SIG-M5 treated with dmso at 0.1 percent for 504 hours (cell line): ENCODE data around the gene MED8.

ENCODE experiments used
- DNase-seq: peaks from one replicate; lab custom pipeline; 2025; ENCODE audit not compliant: unreplicated experiment; lab: John Stamatoyannopoulos, UW

The MED8 gene

GRCh38 chr1:43363283-43363934, 26.2 kb downstream of the MED8 start:
- DNase-seq = no peak

GRCh38 chr1:43360616-43361015, 29.0 kb downstream of the MED8 start:
- DNase-seq = no peak

GRCh38 chr1:43359696-43360095, 29.9 kb downstream of the MED8 start:
- DNase-seq = no peak

- DNase-seq = peak; percentile 97
These were observed 30.6 kb downstream of the MED8 start, which contains the start of gene CDC20 for GRCh38 chr1:43358746-43359693. TSS of gene CDC20 (plus strand) at chr1:43358981. CDS start at chr1:43359216, 235 bp downstream.

- DNase-seq = peak; percentile 60
These were observed 31.4 kb downstream of the MED8 start for GRCh38 chr1:43358121-43358745.

GRCh38 chr1:43357251-43357650, 32.3 kb downstream of the MED8 start:
- no peak for DNase-seq

GRCh38 chr1:43354936-43355335, 34.7 kb downstream of the MED8 start:
- DNase-seq = no peak

- DNase-seq = no peak
These were observed 35.1 kb downstream of the MED8 start for GRCh38 chr1:43354471-43354870.

GRCh38 chr1:43352881-43353280, 36.7 kb downstream of the MED8 start:
- no peak for DNase-seq

GRCh38 chr1:43352351-43352705, 37.3 kb downstream of the MED8 start:
- no peak for DNase-seq

- DNase-seq = no peak
These were observed 37.9 kb downstream of the MED8 start for GRCh38 chr1:43351421-43352350.

- no peak for DNase-seq
These were observed 38.6 kb downstream of the MED8 start for GRCh38 chr1:43350976-43351375.

GRCh38 chr1:43349594-43350306, 39.9 kb downstream of the MED8 start:
- no peak for DNase-seq

- DNase-seq = no peak
These were observed 40.6 kb downstream of the MED8 start for GRCh38 chr1:43348809-43349593.

- no peak for DNase-seq
These were observed 41.2 kb downstream of the MED8 start for GRCh38 chr1:43348343-43348808.

GRCh38 chr1:43346636-43347035, 43.0 kb downstream of the MED8 start:
- no peak for DNase-seq

- DNase-seq = no peak
These were observed 44.5 kb downstream of the MED8 start for GRCh38 chr1:43345120-43345519.

GRCh38 chr1:43344267-43344850, 45.2 kb downstream of the MED8 start:
- no peak for DNase-seq

- no peak for DNase-seq
These were observed 49.0 kb downstream of the MED8 start for GRCh38 chr1:43340559-43340958.
